ENCODE measurements around the gene ADAMTSL1. TPM values are rescaled to one million over a fixed set of nuclear protein-coding genes. Genes with fewer than 3 reads are reported as not detected.

ADAMTSL1 gene
- total and polyA plus RNA-seq, 8 donors, result 1.1 to 98.8 (median 8.4) TPM

DNA sequence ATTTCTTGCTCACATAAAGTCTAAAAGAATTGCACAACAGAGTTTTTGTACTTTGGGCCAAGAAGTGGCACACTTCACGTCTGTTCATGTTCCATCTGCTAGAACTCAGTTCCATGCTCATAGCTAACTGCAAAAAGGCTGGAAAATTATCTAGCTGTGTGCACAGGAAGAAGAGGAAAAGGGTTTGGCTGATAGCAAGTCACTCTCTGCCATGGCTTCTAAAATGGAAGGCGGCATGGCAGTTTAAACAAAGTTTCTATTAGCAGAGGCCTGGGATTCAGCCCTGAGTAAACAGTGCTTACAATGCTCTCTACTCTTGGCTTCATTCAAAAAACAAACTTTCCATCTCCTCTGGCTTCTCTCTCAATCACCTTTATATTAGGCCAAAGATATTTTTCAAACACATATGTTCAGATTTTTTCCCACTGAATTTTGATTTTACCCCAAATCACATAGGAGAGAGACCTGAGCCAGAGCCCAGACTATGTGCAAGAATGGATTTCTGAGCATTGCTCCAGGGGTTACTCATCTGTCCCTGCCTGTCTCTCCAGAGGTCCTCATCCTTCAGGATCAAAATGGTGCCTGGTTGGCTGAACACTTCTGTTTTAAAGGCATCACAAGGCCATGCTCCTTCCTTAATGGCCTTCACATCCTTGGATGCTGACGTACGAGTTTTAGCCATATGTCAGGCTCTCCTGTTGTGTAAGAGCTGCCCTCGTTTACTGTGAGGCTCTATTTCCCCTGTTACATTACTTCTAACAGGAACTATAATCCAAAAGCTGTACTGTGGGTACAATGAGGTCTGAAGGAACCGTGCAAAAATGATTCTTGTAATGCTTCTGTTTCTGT is 332.5 kb downstream of the ADAMTSL1 start:
- peak in 1 of 3 donors; percentile 40 for TF ChIP-seq POLR2AphosphoS5 (IDR thresholded peaks at IDR 0.05)
- no peak for TF ChIP-seq POLR2A (IDR thresholded peaks at IDR 0.05)
- TF ChIP-seq EP300 (IDR thresholded peaks at IDR 0.05), result no peak
- TF ChIP-seq, protein P1, sequence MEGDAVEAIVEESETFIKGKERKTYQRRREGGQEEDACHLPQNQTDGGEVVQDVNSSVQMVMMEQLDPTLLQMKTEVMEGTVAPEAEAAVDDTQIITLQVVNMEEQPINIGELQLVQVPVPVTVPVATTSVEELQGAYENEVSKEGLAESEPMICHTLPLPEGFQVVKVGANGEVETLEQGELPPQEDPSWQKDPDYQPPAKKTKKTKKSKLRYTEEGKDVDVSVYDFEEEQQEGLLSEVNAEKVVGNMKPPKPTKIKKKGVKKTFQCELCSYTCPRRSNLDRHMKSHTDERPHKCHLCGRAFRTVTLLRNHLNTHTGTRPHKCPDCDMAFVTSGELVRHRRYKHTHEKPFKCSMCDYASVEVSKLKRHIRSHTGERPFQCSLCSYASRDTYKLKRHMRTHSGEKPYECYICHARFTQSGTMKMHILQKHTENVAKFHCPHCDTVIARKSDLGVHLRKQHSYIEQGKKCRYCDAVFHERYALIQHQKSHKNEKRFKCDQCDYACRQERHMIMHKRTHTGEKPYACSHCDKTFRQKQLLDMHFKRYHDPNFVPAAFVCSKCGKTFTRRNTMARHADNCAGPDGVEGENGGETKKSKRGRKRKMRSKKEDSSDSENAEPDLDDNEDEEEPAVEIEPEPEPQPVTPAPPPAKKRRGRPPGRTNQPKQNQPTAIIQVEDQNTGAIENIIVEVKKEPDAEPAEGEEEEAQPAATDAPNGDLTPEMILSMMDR (IDR thresholded peaks at IDR 0.05), result no peak
- intact Hi-C loops (cut with DNase I; ENCODE audit: low total_unique reads), result no loop called here
- no peaks in the 10 kb centered on the region for H3K27me3 ChIP-seq
- H3K4me3 ChIP-seq, result no peak overlapping the region
- peak overlapping the region in 3 of 5 donors; percentile 2 to 29 (median 11) for H3K27ac ChIP-seq
- WGBS, 5 donors, result 61 to 63% (median 62%) methylated on average over 6 of the region's 6 CpGs
- H3K36me3 ChIP-seq, result no peaks in the 10 kb centered on the region
- peaks cover 0 to 14% (median 2%) of the 10 kb centered on the region in 4 donors for H3K4me1 ChIP-seq
- no peaks in the 10 kb centered on the region for H3K9me3 ChIP-seq
- DNase-seq, result peak in 1 of 2 donors; percentile 35

DNA sequence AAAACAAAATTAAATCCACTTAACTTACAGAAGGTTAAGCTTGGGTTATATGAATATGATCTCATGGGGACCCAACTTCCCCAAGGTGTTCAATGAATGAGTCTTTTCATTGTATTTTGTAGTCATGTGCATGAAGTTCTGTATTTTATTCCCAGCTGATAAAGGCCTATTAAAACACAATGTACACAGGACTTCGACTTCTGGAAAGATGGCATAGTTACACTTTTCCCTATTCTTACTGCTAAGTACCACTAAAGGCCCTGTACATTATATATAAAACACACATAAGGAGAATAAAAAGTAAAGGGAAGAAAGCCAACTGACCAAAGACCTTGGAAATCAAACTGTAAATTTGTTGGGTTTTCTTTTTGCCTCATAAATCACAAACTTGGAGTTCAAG is 336.6 kb downstream of the ADAMTSL1 start:
- TF ChIP-seq EP300 (IDR thresholded peaks at IDR 0.05) (no peak), POLR2A (IDR thresholded peaks at IDR 0.05) (no peak), POLR2AphosphoS5 (IDR thresholded peaks at IDR 0.05) (no peak)
- TF ChIP-seq, protein P1 (IDR thresholded peaks at IDR 0.05), result no peak
- DNase-seq, result no peak
- Histone ChIP-seq H3K4me3 (no peak overlapping the region), H3K36me3 (no peaks in the 10 kb centered on the region), H3K9me3 (peaks cover 0 to 10% (median 3%) of the 10 kb centered on the region in 4 donors), H3K4me1 (peaks cover 0 to 13% (median 2%) of the 10 kb centered on the region in 4 donors), H3K27me3 (no peaks in the 10 kb centered on the region), H3K27ac (no peak overlapping the region)
- 43 to 72% (median 61%) methylated on average over 1 of the region's 1 CpG for WGBS, 5 donors
- intact Hi-C loops (cut with DNase I; ENCODE audit: low total_unique reads), result loop anchor here (10.0 kb wide), 1 partner anchor 556 kb away; no protein-coding TSS in a partner anchor

DNA sequence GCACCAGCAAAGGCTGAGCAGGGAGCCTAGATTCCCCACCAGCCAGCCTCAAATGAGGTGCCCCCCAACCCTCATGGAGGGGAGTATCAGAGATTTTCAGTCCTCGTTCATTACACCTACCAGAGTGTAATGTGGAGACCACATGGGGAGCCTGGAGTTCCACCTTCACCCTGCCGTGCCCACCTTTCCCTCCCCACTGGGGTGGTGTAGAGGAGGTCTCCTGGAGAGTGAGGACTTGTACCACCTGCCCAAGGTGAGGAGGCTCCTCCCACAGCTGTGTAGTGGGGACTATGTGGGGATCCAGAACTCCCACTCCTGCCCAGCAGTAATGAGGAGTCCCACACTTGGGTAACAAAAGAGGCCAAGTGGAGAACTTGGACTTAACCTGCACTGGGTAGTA is 337.2 kb downstream of the ADAMTSL1 start:
- WGBS, 5 donors, result 70 to 92% (median 87%) methylated on average over 2 of the region's 2 CpGs
- H3K4me3 ChIP-seq, result no peak overlapping the region
- DNase-seq, result no peak
- peaks cover 0 to 7% (median 1%) of the 10 kb centered on the region in 4 donors for H3K4me1 ChIP-seq
- no peaks in the 10 kb centered on the region for H3K36me3 ChIP-seq
- H3K27me3 ChIP-seq, result no peaks in the 10 kb centered on the region
- H3K9me3 ChIP-seq, result peaks cover 0 to 10% (median 3%) of the 10 kb centered on the region in 4 donors
- intact Hi-C loops (cut with DNase I; ENCODE audit: low total_unique reads), result loop anchor here (10.0 kb wide), 1 partner anchor 556 kb away; no protein-coding TSS in a partner anchor
- no peak for TF ChIP-seq POLR2A (IDR thresholded peaks at IDR 0.05)
- no peak for TF ChIP-seq POLR2AphosphoS5 (IDR thresholded peaks at IDR 0.05)
- TF ChIP-seq, protein P1 (IDR thresholded peaks at IDR 0.05), result no peak
- TF ChIP-seq EP300 (IDR thresholded peaks at IDR 0.05), result no peak
- no peak overlapping the region for H3K27ac ChIP-seq

DNA sequence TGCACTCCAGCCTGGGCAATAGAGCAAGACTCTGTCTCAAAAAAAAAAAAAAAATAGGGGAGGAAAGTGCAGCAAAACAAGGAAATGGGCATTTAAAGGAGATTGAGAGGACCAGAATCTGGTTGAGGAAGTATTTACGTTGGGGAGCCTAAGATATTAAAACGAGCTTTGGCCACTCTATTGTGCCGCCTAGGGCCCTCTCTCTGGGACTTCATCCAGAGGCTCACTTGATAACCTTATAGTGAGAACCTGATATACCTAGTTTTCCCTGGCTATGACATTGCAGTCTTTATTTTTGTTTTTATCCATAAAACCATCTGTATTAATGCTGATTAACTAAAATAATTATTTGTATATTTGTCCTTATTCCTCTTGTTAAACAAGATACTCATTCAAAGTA is 345.5 kb downstream of the ADAMTSL1 start:
- TF ChIP-seq, protein P1 (IDR thresholded peaks at IDR 0.05), result no peak
- no peak for TF ChIP-seq EP300 (IDR thresholded peaks at IDR 0.05)
- TF ChIP-seq POLR2A (IDR thresholded peaks at IDR 0.05), result no peak
- TF ChIP-seq POLR2AphosphoS5 (IDR thresholded peaks at IDR 0.05), result no peak
- peaks cover 0 to 8% (median 0%) of the 10 kb centered on the region in 4 donors for H3K36me3 ChIP-seq
- H3K27ac ChIP-seq, result peak overlapping the region in 4 of 5 donors; percentile 2 to 50 (median 34)
- H3K4me3 ChIP-seq, result no peak overlapping the region
- peak in 1 of 2 donors; percentile 52 for DNase-seq
- H3K4me1 ChIP-seq, result peaks cover 0 to 31% (median 20%) of the 10 kb centered on the region in 4 donors
- no peaks in the 10 kb centered on the region for H3K9me3 ChIP-seq
- intact Hi-C loops (cut with DNase I; ENCODE audit: low total_unique reads), result loop anchor here (10.0 kb wide), 1 partner anchor 565 kb away; no protein-coding TSS in a partner anchor
- 27 to 55% (median 48%) methylated on average over 3 of the region's 3 CpGs for WGBS, 5 donors
- H3K27me3 ChIP-seq, result no peaks in the 10 kb centered on the region

Measured in stomach (tissue), 9 donors.